Measurements from ENCODE around the gene ABCC3. TPM values are rescaled to one million over a fixed set of nuclear protein-coding genes. Genes with fewer than 3 reads are reported as not detected.
A peak's percentile ranks its signal among the peaks of the same experiment; 100 is the strongest.

The ABCC3 gene
- total RNA-seq, 1 experiment from 2014 or later = 293 TPM

DNA sequence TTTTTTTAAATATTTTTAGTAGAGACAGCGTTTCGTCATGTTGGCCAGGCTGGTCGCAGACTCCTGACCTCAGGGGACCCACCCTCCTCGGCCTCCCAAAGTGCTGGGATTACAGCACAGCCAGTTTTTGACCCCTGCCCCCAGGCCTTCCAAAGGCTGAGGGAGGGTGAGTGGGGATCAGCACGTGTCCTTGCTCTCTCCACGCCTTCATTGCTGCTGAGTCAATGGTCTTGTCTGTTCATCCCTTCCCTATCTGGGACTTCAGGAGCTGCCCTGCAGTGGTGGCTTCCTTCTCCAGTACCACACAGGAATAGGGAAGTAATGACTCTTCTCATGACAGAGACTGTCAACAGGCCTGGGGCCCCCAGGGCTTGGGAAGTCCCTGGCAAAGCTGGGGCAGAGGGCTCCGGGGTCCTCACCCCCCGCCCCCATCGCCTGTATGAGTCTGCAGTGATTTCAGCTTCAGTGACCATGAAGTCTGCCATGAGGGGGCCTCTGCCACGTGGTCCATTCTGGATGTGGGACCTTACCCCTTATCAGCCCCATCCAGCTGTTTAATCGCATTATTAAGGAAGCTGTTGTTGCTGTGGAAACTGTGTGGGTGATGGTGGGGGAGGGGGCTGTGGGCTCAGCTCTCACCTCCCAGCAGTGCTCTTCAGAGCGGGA is 6.1 kb downstream of the ABCC3 start:
- peak overlapping the region; percentile 87 for H3K27ac Mint-ChIP-seq (ENCODE audit: low read depth, unreplicated experiment)
- ChIA-PET CTCF (interaction anchor here (0.6 to 2.5 kb wide), 4 partner anchors 10 to 1027 kb away, joined by 3 to 14 read pairs (median 8); no protein-coding TSS in a partner anchor), POLR2A (interaction anchor here (1.2 to 6.9 kb wide), 5 partner anchors 10 to 67 kb away, joined by 3 to 96 read pairs (median 17); partner anchors contain the start of gene ANKRD40)
- DNase-seq (ENCODE audit: unreplicated experiment) = no peak
- intact Hi-C loops (cut with micrococcal nuclease) = no loop called here
- no peaks in the 10 kb centered on the region for H3K9me3 Mint-ChIP-seq (ENCODE audit: unreplicated experiment)
- H3K4me1 Mint-ChIP-seq (ENCODE audit: insufficient read depth, unreplicated experiment) = peaks cover 52% of the 10 kb centered on the region
- no peak overlapping the region for H3K4me3 Mint-ChIP-seq (ENCODE audit: unreplicated experiment)
- H3K27me3 Mint-ChIP-seq (ENCODE audit: insufficient read depth, unreplicated experiment) = no peaks in the 10 kb centered on the region
- TF ChIP-seq, protein P1, sequence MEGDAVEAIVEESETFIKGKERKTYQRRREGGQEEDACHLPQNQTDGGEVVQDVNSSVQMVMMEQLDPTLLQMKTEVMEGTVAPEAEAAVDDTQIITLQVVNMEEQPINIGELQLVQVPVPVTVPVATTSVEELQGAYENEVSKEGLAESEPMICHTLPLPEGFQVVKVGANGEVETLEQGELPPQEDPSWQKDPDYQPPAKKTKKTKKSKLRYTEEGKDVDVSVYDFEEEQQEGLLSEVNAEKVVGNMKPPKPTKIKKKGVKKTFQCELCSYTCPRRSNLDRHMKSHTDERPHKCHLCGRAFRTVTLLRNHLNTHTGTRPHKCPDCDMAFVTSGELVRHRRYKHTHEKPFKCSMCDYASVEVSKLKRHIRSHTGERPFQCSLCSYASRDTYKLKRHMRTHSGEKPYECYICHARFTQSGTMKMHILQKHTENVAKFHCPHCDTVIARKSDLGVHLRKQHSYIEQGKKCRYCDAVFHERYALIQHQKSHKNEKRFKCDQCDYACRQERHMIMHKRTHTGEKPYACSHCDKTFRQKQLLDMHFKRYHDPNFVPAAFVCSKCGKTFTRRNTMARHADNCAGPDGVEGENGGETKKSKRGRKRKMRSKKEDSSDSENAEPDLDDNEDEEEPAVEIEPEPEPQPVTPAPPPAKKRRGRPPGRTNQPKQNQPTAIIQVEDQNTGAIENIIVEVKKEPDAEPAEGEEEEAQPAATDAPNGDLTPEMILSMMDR (IDR thresholded peaks at IDR 0.05; ENCODE audit: unreplicated experiment) = no peak
- BruUV-seq (replicated peaks) = no TSS peak
- peaks cover 38% of the 10 kb centered on the region for H3K36me3 Mint-ChIP-seq (ENCODE audit: insufficient read depth, unreplicated experiment)

DNA sequence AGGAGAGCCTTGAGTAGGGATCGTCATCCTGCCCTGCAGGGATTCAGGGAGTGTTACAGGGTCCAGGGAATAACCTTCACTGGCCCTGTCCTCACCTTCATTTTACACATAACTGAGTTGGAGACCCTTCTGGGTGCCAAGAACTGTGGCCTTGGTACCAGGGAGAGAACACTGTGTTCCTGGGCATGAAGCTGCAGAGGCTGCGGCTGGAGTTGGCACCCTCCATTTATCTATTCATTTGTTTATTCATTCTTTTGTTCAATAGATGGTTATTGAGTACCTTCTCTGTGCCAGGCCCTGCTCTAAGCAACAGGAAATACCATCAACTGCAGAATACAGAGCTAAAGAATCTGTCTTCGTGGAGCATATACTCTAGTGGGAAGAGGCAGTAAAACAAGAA is 6.7 kb downstream of the ABCC3 start:
- no TSS peak for BruUV-seq (replicated peaks)
- peak overlapping the region; percentile 87 for H3K27ac Mint-ChIP-seq (ENCODE audit: low read depth, unreplicated experiment)
- H3K9me3 Mint-ChIP-seq (ENCODE audit: unreplicated experiment) = no peaks in the 10 kb centered on the region
- H3K27me3 Mint-ChIP-seq (ENCODE audit: insufficient read depth, unreplicated experiment) = no peaks in the 10 kb centered on the region
- TF ChIP-seq, protein P1 (IDR thresholded peaks at IDR 0.05; ENCODE audit: unreplicated experiment) = no peak
- peaks cover 36% of the 10 kb centered on the region for H3K36me3 Mint-ChIP-seq (ENCODE audit: insufficient read depth, unreplicated experiment)
- no peak for DNase-seq (ENCODE audit: unreplicated experiment)
- no peak overlapping the region for H3K4me3 Mint-ChIP-seq (ENCODE audit: unreplicated experiment)
- H3K4me1 Mint-ChIP-seq (ENCODE audit: insufficient read depth, unreplicated experiment) = peaks cover 52% of the 10 kb centered on the region
- CTCF ChIA-PET = interaction anchor here (0.6 to 2.5 kb wide), 7 partner anchors 10 to 1026 kb away, joined by 3 to 14 read pairs (median 4); no protein-coding TSS in a partner anchor
- intact Hi-C loops (cut with micrococcal nuclease) = no loop called here
- POLR2A ChIA-PET = interaction anchor here (1.0 to 6.9 kb wide), 5 partner anchors 9 to 54 kb away, joined by 3 to 96 read pairs (median 4); no protein-coding TSS in a partner anchor

DNA sequence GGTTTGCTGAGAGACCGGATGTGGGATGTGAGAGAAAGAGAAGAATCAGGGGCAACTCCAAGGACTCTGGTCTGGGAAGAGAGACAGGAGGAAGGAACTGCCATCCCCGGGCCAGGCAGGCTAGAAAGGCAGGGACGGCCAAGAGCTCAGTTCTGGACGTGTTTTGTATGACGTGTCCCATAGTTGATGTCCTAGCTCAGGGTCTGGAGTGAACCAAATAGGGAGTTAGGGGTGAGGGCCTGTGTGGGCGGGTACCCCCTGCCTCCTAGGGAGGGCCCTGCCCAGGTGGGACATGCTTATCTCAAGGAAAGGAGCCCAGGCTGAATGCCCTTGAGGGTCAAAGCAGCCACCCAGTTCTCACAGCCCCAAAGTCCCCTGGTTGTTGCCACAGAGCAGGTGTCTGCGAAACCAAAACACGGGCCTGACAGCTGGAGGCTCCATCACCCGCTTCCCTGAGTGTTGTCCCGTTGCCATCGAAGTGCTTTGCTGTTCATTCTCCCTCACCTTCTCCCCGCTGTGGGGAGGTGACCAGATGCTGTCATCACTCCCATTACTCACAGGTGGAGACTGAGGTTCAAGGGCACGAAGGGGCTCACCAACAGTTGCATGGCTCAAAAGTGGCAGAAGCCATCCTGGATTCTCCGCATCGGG is 7.5 kb downstream of the ABCC3 start:
- Mint-ChIP-seq H3K4me1 (ENCODE audit: insufficient read depth, unreplicated experiment) (peaks cover 51% of the 10 kb centered on the region), H3K27me3 (ENCODE audit: insufficient read depth, unreplicated experiment) (no peaks in the 10 kb centered on the region), H3K4me3 (ENCODE audit: unreplicated experiment) (no peak overlapping the region), H3K36me3 (ENCODE audit: insufficient read depth, unreplicated experiment) (peaks cover 32% of the 10 kb centered on the region), H3K27ac (ENCODE audit: low read depth, unreplicated experiment) (peak overlapping the region; percentile 87), H3K9me3 (ENCODE audit: unreplicated experiment) (no peaks in the 10 kb centered on the region)
- no TSS peak for BruUV-seq (replicated peaks)
- POLR2A ChIA-PET = interaction anchor here (0.6 to 6.9 kb wide), 4 partner anchors 19 to 53 kb away, joined by 3 to 96 read pairs (median 3); no protein-coding TSS in a partner anchor
- DNase-seq (ENCODE audit: unreplicated experiment) = no peak
- intact Hi-C loops (cut with micrococcal nuclease) = no loop called here
- CTCF ChIA-PET = interaction anchor here (0.7 to 2.5 kb wide), 5 partner anchors 11 to 91 kb away, joined by 3 to 14 read pairs (median 5); no protein-coding TSS in a partner anchor
- TF ChIP-seq, protein P1 (IDR thresholded peaks at IDR 0.05; ENCODE audit: unreplicated experiment) = no peak

All from MCF 10A (cell line).